OCI-LY7 (cell line): ENCODE measurements around the gene KIF17. TPM values are rescaled to one million over a fixed set of nuclear protein-coding genes. Genes with fewer than 3 reads are reported as not detected.

Experiments
- BruUV-seq: library from RNA; stranded (reverse); fragments of 400-500 nt; replicated peaks from 2 replicates; lab custom pipeline; 2021; lab: Mats Ljungman, UMichigan
- CTCF ChIA-PET: fragments of 300-600 bp; sonication (Branson Sonifier 250); formaldehyde crosslinking; loops from one replicate; lab custom pipeline; 2022; ENCODE audit warnings: antibody characterized with exemption; ENCODE audit not compliant: unreplicated experiment; lab: Charles Lee
- POLR2A ChIA-PET: fragments of 300-600 bp; sonication (Branson Sonifier 250); formaldehyde crosslinking; loops from one replicate; lab custom pipeline; 2022; ENCODE audit warnings: antibody characterized with exemption; lab: Charles Lee
- DNase-seq: peaks from one replicate; pipeline ENCODE4 v3.0.0-alpha.2; 2015; ENCODE audit warnings: low spot score
- H2AFZ ChIP-seq: fragments of 200-600 bp; sonication (generic), shearing (Covaris generic); 2 replicates; pipeline ENCODE4 v1.6.1; 2014; ENCODE audit warnings: mild to moderate bottlenecking, antibody characterized with exemption, low read length, moderate library complexity
- H3K27ac ChIP-seq: fragments of 200-600 bp; sonication (generic); 2 replicates; pipeline ENCODE4 v1.5.1; 2014; ENCODE audit warnings: mixed run types, low read depth, mild to moderate bottlenecking, moderate library complexity, low read length, inconsistent platforms; ENCODE audit not compliant: poor library complexity, severe bottlenecking
- H3K36me3 ChIP-seq: fragments of 200-600 bp; sonication (generic); 2 replicates; pipeline ENCODE4 v1.6.1; 2014; ENCODE audit warnings: mild to moderate bottlenecking, antibody characterized with exemption, low read length, moderate library complexity, mixed read lengths; ENCODE audit not compliant: insufficient read depth
- H3K4me1 ChIP-seq: fragments of 200-600 bp; sonication (generic); 2 replicates; pipeline ENCODE4 v1.5.1; 2014; ENCODE audit warnings: mild to moderate bottlenecking, low read length; ENCODE audit not compliant: insufficient read depth, poor library complexity, severe bottlenecking
- H3K4me2 ChIP-seq: fragments of 200-600 bp; sonication (generic); 2 replicates; pipeline ENCODE4 v1.6.1; 2014; ENCODE audit warnings: mild to moderate bottlenecking, low read length
- H3K4me3 ChIP-seq: fragments of 200-600 bp; sonication (generic); 2 replicates; pipeline ENCODE4 v1.5.1; 2014; ENCODE audit warnings: mild to moderate bottlenecking, low read depth, low read length; ENCODE audit not compliant: poor library complexity, severe bottlenecking
- H3K79me2 ChIP-seq: fragments of 200-600 bp; sonication (generic); 2 replicates; pipeline ENCODE4 v1.6.1; 2016; ENCODE audit warnings: low read depth, mild to moderate bottlenecking, low read length, moderate library complexity, mixed read lengths; ENCODE audit not compliant: insufficient read depth
- H3K9me2 ChIP-seq: fragments of 200-600 bp; sonication (generic); 2 replicates; pipeline ENCODE4 v1.6.1; 2016; ENCODE audit warnings: mild to moderate bottlenecking, low read length, mixed read lengths; ENCODE audit not compliant: insufficient read depth
- H3K9me3 ChIP-seq: fragments of 200-600 bp; sonication (generic); 2 replicates; pipeline ENCODE4 v1.6.1; 2014; ENCODE audit warnings: mild to moderate bottlenecking, mixed run types, low read length, mixed read lengths
- H4K20me1 ChIP-seq: fragments of 200-600 bp; sonication (generic); 2 replicates; pipeline ENCODE4 v1.6.1; 2014; ENCODE audit warnings: mild to moderate bottlenecking, antibody characterized with exemption, low read length, moderate library complexity, mixed read lengths; ENCODE audit not compliant: insufficient read depth
- CTCF ChIP-seq: fragments of 200-600 bp; sonication (generic); conservative IDR thresholded peaks from 2 replicates; pipeline ENCODE4 v1.5.1; 2014; ENCODE audit warnings: mild to moderate bottlenecking, antibody characterized with exemption, low read length, moderate library complexity, mixed read lengths
- EZH2phosphoT487 ChIP-seq: fragments of 200-600 bp; sonication (generic); IDR thresholded peaks from 2 replicates; pipeline ENCODE4 v1.6.1; 2018; ENCODE audit warnings: low read depth, borderline replicate concordance, mild to moderate bottlenecking, mixed run types, antibody characterized with exemption, low read length, moderate library complexity, mixed read lengths
- intact Hi-C: fragments of 100-400 bp; cut with micrococcal nuclease; formaldehyde crosslinking; loops from one replicate; pipeline ENCODE4 v1.10.0; 2022; ENCODE audit not compliant: unreplicated experiment
- total RNA-seq, 2 experiments: library from RNA; depleted of rRNA in 1 of 2; stranded (reverse); fragments of >200 nt in 1 of 2; shearing (Covaris generic) in 1 of 2; gene quantifications; 2 replicates each; pipeline ENCODE4 v1.2.3, GENCODE V29; 2014 to 2022

KIF17 gene
- total RNA-seq, 2 experiments from 2014 or later = 1.1 TPM; not detected in 1

- BruUV-seq = no TSS peak
- POLR2A ChIA-PET = interaction anchor here (0.6 to 1.4 kb wide), 2 partner anchors 19 to 383 kb away, joined by 3 read pairs; no protein-coding TSS in a partner anchor
- intact Hi-C loops = loop anchor here (1.0 to 10.0 kb wide), 3 partner anchors 36 to 499 kb away; partner anchors contain the start of gene SH2D5
These were observed 21.1 kb downstream of the KIF17 start for GRCh38 chr1:20696397-20697333.

GRCh38 chr1:20695515-20695914, 22.3 kb downstream of the KIF17 start:
- no TSS peak for BruUV-seq
- no peak for TF ChIP-seq CTCF
- no peak for TF ChIP-seq EZH2phosphoT487
- ChIA-PET CTCF (interaction anchor here (1.1 kb wide), 1 partner anchor 9 kb away, joined by 3 read pairs; no protein-coding TSS in a partner anchor), POLR2A (no interaction called here)
- Histone ChIP-seq H3K9me3 (no peaks in the 10 kb centered on the region), H2AFZ (no peak overlapping the region), H3K79me2 (no peaks in the 10 kb centered on the region), H3K4me3 (no peak overlapping the region), H3K27ac (no peak overlapping the region), H3K4me1 (no peaks in the 10 kb centered on the region), H3K36me3 (no peaks in the 10 kb centered on the region), H3K4me2 (no peak overlapping the region), H4K20me1 (no peaks in the 10 kb centered on the region), H3K9me2 (no peaks in the 10 kb centered on the region)
- no peak for DNase-seq
- intact Hi-C loops = loop anchor here (10.0 kb wide), 1 partner anchor 269 kb away; no protein-coding TSS in a partner anchor

More at GRCh38 chr1:20696397-20697333, 21.1 kb downstream of the KIF17 start:
- H2AFZ ChIP-seq = peak overlapping the region; percentile 99
- H3K9me2 ChIP-seq = no peaks in the 10 kb centered on the region
- peak overlapping the region; percentile 25 for H3K27ac ChIP-seq
- CTCF ChIA-PET = interaction anchor here (0.6 to 1.3 kb wide), 7 partner anchors 14 to 1328 kb away, joined by 3 to 4 read pairs (median 3); partner anchors contain the start of gene KIF17
- no peaks in the 10 kb centered on the region for H3K9me3 ChIP-seq
- DNase-seq = peak; percentile 83
- no peak for TF ChIP-seq EZH2phosphoT487
- peak; percentile 93 for TF ChIP-seq CTCF
- no peaks in the 10 kb centered on the region for H3K4me1 ChIP-seq
- peak overlapping the region; percentile 100 for H3K4me2 ChIP-seq
- no peaks in the 10 kb centered on the region for H3K36me3 ChIP-seq
- no peaks in the 10 kb centered on the region for H3K79me2 ChIP-seq
- peak overlapping the region; percentile 76 for H3K4me3 ChIP-seq
- no peaks in the 10 kb centered on the region for H4K20me1 ChIP-seq
